ENCODE data around the gene TSPAN32. TPM values are rescaled to one million over a fixed set of nuclear protein-coding genes. Genes with fewer than 3 reads are reported as not detected.

Gene TSPAN32
- polyA plus RNA-seq, 1 experiment = 0.42 TPM

DNA sequence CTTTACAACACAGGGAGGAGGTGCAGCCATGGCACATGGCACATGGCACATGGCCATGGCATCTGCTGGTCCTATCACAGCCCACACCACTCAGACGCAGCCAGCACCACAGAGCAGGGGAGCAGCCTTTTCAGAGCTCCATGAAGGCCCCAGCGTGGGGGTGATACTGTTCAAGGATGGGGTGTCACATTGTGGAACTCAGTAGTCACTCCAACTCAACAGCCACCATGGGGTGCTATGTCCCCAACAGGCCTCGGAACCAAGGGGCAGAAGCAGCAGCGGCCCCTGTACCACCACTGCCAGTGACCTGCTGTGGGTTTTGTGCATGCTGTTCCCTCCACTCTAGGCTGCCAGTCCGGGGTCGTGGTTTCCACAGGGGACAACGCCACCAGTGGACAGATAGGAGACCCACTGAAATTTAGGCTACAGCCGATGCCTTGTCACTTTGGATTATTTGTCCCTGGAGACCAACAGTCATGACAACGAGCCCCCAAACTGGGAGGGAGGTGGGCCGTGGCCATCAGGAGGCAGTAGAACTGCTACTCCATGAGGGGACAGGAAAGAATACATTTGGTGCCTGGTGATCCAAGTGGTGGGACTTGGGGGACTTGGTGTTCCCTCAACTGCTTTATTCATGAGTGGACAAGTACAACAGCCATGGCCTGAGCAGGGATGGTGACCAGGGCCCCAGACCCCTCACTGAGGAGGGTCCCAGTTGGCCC is 44.9 kb downstream of the TSPAN32 start:
- Histone ChIP-seq H3K36me3 (ENCODE audit: control insufficient read depth, insufficient read depth, low read length) (no peaks in the 10 kb centered on the region), H3K4me3 (ENCODE audit: low read depth, low read length) (no peak overlapping the region), H3K27me3 (ENCODE audit: control insufficient read depth, insufficient read depth, low read length) (no peaks in the 10 kb centered on the region; the same call in 1 of the 2 replicates)
- ChIA-PET CTCF (no interaction called here), POLR2A (interaction anchor here (0.5 kb wide), 1 partner anchor 353 kb away, joined by 7 read pairs; the partner anchor contains the start of gene KCNQ1OT1)
- DNase-seq (ENCODE audit: low read depth) = no peak
- TF ChIP-seq, protein P1, sequence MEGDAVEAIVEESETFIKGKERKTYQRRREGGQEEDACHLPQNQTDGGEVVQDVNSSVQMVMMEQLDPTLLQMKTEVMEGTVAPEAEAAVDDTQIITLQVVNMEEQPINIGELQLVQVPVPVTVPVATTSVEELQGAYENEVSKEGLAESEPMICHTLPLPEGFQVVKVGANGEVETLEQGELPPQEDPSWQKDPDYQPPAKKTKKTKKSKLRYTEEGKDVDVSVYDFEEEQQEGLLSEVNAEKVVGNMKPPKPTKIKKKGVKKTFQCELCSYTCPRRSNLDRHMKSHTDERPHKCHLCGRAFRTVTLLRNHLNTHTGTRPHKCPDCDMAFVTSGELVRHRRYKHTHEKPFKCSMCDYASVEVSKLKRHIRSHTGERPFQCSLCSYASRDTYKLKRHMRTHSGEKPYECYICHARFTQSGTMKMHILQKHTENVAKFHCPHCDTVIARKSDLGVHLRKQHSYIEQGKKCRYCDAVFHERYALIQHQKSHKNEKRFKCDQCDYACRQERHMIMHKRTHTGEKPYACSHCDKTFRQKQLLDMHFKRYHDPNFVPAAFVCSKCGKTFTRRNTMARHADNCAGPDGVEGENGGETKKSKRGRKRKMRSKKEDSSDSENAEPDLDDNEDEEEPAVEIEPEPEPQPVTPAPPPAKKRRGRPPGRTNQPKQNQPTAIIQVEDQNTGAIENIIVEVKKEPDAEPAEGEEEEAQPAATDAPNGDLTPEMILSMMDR (IDR thresholded peaks at IDR 0.05; ENCODE audit: insufficient read depth, low read depth, low read length) = no peak

DNA sequence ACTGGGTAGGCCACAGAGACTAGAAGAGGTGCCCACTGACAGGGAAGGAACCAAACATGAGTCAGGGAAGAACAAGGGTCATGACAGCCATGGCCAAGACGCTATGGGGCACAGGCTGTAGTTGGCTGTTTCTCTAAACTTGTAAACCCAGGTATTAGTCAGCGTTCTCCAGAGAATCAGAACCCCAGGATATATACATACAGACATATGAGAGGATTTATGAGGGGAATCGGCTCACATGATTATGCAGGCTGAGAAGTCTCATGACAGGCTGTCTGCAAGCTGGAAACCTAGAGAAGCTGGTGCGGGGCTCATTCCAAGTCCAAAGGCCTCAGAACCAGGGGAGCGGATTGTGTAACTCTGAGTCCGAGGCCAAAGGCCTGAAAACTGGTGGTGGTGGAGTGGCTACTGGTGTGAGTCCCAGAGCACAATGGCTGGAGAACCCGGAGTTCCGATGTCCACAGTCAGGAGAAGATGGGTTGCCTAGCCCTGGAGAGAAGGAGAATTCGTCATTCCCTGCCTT is 45.6 kb downstream of the TSPAN32 start:
- no peak for DNase-seq (ENCODE audit: low read depth)
- Histone ChIP-seq H3K4me3 (ENCODE audit: low read depth, low read length) (no peak overlapping the region), H3K27me3 (ENCODE audit: control insufficient read depth, insufficient read depth, low read length) (peaks cover 2% of the 10 kb centered on the region; the same call in 1 of the 2 replicates), H3K36me3 (ENCODE audit: control insufficient read depth, insufficient read depth, low read length) (no peaks in the 10 kb centered on the region)
- POLR2A ChIA-PET = no interaction called here
- TF ChIP-seq, protein P1 (IDR thresholded peaks at IDR 0.05; ENCODE audit: insufficient read depth, low read depth, low read length) = no peak
- CTCF ChIA-PET = no interaction called here

DNA sequence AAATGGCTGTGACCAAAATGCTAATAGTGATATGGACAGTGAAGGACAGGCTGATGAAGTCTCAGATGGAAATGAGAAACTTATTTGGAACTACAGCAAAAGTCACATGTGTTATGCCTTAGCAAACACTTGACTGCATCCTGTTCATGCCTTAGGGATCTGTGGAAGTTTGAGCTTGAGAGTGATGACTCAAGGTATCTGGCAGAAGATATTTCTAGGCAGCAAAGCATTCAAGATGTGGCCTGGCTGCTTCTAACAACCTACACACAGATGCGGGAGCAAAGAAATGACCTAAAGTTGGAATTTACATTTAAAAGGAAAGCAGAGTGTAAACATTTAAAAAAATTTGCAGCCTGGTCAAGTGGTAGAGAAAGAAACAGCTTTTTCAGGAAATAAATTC is 47.2 kb downstream of the TSPAN32 start:
- Histone ChIP-seq H3K36me3 (ENCODE audit: control insufficient read depth, insufficient read depth, low read length) (no peaks in the 10 kb centered on the region), H3K27me3 (ENCODE audit: control insufficient read depth, insufficient read depth, low read length) (peaks cover 2% of the 10 kb centered on the region; the same call in 1 of the 2 replicates), H3K4me3 (ENCODE audit: low read depth, low read length) (no peak overlapping the region)
- no peak for DNase-seq (ENCODE audit: low read depth)
- CTCF ChIA-PET = no interaction called here
- POLR2A ChIA-PET = no interaction called here
- TF ChIP-seq, protein P1 (IDR thresholded peaks at IDR 0.05; ENCODE audit: insufficient read depth, low read depth, low read length) = no peak

DNA sequence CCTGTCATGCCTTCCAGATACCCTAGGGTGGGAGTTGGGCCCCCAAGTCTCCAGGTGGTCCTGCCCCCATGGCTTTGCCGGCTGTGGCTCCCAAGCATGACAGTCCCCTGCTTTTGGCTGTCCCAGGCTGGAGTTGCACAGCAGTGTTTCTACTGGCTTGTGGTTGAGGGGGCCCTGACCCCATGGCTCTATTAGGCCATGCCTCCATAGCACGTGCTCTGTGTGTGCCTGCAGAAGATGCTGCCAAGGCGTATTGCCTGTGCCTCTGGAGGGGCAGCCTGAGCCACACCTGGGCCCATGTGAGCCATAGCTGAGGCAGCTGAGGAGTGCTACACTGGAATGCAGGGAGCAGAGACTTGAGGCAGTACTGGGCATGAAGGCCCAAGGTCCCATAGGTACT is 49.9 kb downstream of the TSPAN32 start:
- POLR2A ChIA-PET = no interaction called here
- peaks cover 2% of the 10 kb centered on the region; the same call in 1 of the 2 replicates for H3K27me3 ChIP-seq (ENCODE audit: control insufficient read depth, insufficient read depth, low read length)
- H3K36me3 ChIP-seq (ENCODE audit: control insufficient read depth, insufficient read depth, low read length) = no peaks in the 10 kb centered on the region
- no peak overlapping the region for H3K4me3 ChIP-seq (ENCODE audit: low read depth, low read length)
- DNase-seq (ENCODE audit: low read depth) = no peak
- CTCF ChIA-PET = interaction anchor here (1.2 to 1.5 kb wide), 2 partner anchors 9 to 47 kb away, joined by 3 read pairs; no protein-coding TSS in a partner anchor
- TF ChIP-seq, protein P1 (IDR thresholded peaks at IDR 0.05; ENCODE audit: insufficient read depth, low read depth, low read length) = no peak

DNA sequence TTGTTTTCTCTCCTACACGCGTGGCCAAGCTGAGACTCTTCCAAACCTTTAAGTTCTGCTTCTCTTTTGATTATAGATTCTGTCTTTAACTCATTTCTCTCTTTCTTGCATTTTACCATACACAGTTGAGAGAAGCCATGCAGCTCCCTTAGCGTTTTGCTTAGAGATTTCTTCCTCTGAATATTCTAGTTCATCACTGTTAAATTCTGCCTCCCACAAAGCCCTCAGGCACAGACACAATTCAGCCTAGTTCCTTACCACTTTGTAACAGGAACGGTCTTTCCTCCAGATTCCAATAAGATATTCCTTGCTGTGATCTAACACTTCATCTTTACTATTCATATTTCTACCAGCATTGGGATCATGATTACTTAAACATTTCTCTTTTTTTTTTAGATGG is 50.6 kb downstream of the TSPAN32 start:
- ChIA-PET POLR2A (no interaction called here), CTCF (interaction anchor here (1.2 to 1.5 kb wide), 2 partner anchors 10 to 48 kb away, joined by 3 read pairs; no protein-coding TSS in a partner anchor)
- Histone ChIP-seq H3K36me3 (ENCODE audit: control insufficient read depth, insufficient read depth, low read length) (no peaks in the 10 kb centered on the region), H3K4me3 (ENCODE audit: low read depth, low read length) (no peak overlapping the region), H3K27me3 (ENCODE audit: control insufficient read depth, insufficient read depth, low read length) (peaks cover 2% of the 10 kb centered on the region; the same call in 1 of the 2 replicates)
- TF ChIP-seq, protein P1 (IDR thresholded peaks at IDR 0.05; ENCODE audit: insufficient read depth, low read depth, low read length) = no peak
- no peak for DNase-seq (ENCODE audit: low read depth)

Data from BJ (cell line).